ENCODE data around the gene ASAP2.

DNA sequence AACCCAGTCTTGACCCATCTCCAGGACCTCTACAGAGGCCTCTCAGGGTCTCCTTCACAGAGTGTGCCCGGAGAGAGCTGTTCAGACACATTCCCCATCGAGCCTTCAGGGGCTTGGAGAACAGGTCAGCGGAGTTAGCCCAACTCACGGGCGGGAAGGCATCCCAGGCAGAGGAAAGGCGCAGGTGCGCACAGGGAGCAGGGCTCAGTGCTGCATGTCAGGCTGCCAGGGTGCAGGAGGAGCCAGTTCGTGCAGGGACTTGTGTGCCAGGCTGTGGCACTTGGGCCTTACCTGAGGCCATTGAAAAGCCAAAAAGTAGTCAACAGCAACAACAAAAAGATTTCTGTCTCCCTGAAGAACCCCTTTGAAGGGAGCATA lies 112.7 kb downstream of the ASAP2 start:
- TF ChIP-seq, protein P1, sequence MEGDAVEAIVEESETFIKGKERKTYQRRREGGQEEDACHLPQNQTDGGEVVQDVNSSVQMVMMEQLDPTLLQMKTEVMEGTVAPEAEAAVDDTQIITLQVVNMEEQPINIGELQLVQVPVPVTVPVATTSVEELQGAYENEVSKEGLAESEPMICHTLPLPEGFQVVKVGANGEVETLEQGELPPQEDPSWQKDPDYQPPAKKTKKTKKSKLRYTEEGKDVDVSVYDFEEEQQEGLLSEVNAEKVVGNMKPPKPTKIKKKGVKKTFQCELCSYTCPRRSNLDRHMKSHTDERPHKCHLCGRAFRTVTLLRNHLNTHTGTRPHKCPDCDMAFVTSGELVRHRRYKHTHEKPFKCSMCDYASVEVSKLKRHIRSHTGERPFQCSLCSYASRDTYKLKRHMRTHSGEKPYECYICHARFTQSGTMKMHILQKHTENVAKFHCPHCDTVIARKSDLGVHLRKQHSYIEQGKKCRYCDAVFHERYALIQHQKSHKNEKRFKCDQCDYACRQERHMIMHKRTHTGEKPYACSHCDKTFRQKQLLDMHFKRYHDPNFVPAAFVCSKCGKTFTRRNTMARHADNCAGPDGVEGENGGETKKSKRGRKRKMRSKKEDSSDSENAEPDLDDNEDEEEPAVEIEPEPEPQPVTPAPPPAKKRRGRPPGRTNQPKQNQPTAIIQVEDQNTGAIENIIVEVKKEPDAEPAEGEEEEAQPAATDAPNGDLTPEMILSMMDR (IDR thresholded peaks at IDR 0.05), result no peak
- TF ChIP-seq EP300 (IDR thresholded peaks at IDR 0.05), result no peak
- TF ChIP-seq POLR2A (IDR thresholded peaks at IDR 0.05), result no peak

Measured in suprapubic skin (tissue), 3 donors.